Cardiac muscle cell (in vitro differentiated cells and primary cell): ENCODE data around the gene ABI3BP. TPM values are rescaled to one million over a fixed set of nuclear protein-coding genes. Genes with fewer than 3 reads are reported as not detected.

ENCODE experiments used
- DNase-seq, 2 donors: peaks; one replicate each; pipeline versions ENCODE4 v3.0.0 to v3.0.0-alpha.2; 2010 to 2017; ENCODE audit warnings: low read depth in 1 of 2, low spot score in 1 of 2
- H3K27ac ChIP-seq: fragments of 200-600 bp; sonication (generic); 2 replicates; pipeline ENCODE4 v1.5.1; 2016
- H3K27me3 ChIP-seq: fragments of 200-600 bp; sonication (generic); 2 replicates; pipeline ENCODE4 v1.6.0; 2016; ENCODE audit warnings: control low read depth
- H3K36me3 ChIP-seq: fragments of 200-600 bp; sonication (generic); 2 replicates; pipeline ENCODE4 v1.5.1; 2016; ENCODE audit warnings: control low read depth
- H3K4me1 ChIP-seq: fragments of 200-600 bp; sonication (generic); 2 replicates; pipeline ENCODE4 v1.8.1; 2017; ENCODE audit warnings: low read depth, mild to moderate bottlenecking, mixed run types
- H3K4me3 ChIP-seq: fragments of 200-600 bp; sonication (generic); 2 replicates; pipeline ENCODE4 v1.5.1; 2016; ENCODE audit warnings: mild to moderate bottlenecking
- H3K9me3 ChIP-seq: fragments of 200-600 bp; sonication (generic); 2 replicates; pipeline ENCODE4 v1.5.1; 2017; ENCODE audit warnings: low read depth, mild to moderate bottlenecking, control low read depth
- CTCF ChIP-seq: IDR thresholded peaks from 2 replicates; pipeline ENCODE4 v1.5.1; 2012; ENCODE audit warnings: low read depth, mild to moderate bottlenecking, low read length
- polyA plus RNA-seq: library from polyadenylated mRNA; unstranded; fragments of >200 nt; fragmentation: Nextera tagmentation; extraction: Ambion mirVana; gene quantifications from 2 replicates; pipeline ENCODE4 v1.2.1, GENCODE V29; 2016
- total RNA-seq: library from RNA; depleted of rRNA; stranded (reverse); fragments of >200 nt; gene quantifications from 2 replicates; pipeline ENCODE4 v1.2.3, GENCODE V29; 2016

The ABI3BP gene
- total and polyA plus RNA-seq, 2 experiments from 2014 or later, result 0.54 to 0.92 TPM

- Histone ChIP-seq H3K4me1 (no peaks in the 10 kb centered on the region), H3K36me3 (no peaks in the 10 kb centered on the region), H3K9me3 (no peaks in the 10 kb centered on the region), H3K27ac (no peak overlapping the region), H3K27me3 (no peaks in the 10 kb centered on the region), H3K4me3 (no peak overlapping the region)
- no peak for TF ChIP-seq CTCF
- DNase-seq, result no peak
Observed at GRCh38 chr3:100844063-100844936, 148.9 kb downstream of the ABI3BP start.

GRCh38 chr3:100838157-100838556 is 155.1 kb downstream of the ABI3BP start:
- Histone ChIP-seq H3K36me3 (no peaks in the 10 kb centered on the region), H3K27ac (no peak overlapping the region), H3K27me3 (no peaks in the 10 kb centered on the region), H3K9me3 (no peaks in the 10 kb centered on the region), H3K4me1 (no peaks in the 10 kb centered on the region), H3K4me3 (no peak overlapping the region)
- DNase-seq, result no peak
- no peak for TF ChIP-seq CTCF

- no peaks in the 10 kb centered on the region for H3K4me1 ChIP-seq
- H3K4me3 ChIP-seq, result no peak overlapping the region
- no peak for DNase-seq
- no peak for TF ChIP-seq CTCF
- no peak overlapping the region for H3K27ac ChIP-seq
- no peaks in the 10 kb centered on the region for H3K9me3 ChIP-seq
- no peaks in the 10 kb centered on the region for H3K36me3 ChIP-seq
- no peaks in the 10 kb centered on the region for H3K27me3 ChIP-seq
Observed at GRCh38 chr3:100836661-100837060, 156.6 kb downstream of the ABI3BP start.

GRCh38 chr3:100834332-100834731 is 158.9 kb downstream of the ABI3BP start:
- Histone ChIP-seq H3K27me3 (no peaks in the 10 kb centered on the region), H3K36me3 (no peaks in the 10 kb centered on the region), H3K4me3 (no peak overlapping the region), H3K4me1 (no peaks in the 10 kb centered on the region), H3K9me3 (no peaks in the 10 kb centered on the region), H3K27ac (no peak overlapping the region)
- DNase-seq, result no peak
- TF ChIP-seq CTCF, result no peak

GRCh38 chr3:100833483-100833882 is 159.7 kb downstream of the ABI3BP start:
- no peaks in the 10 kb centered on the region for H3K9me3 ChIP-seq
- no peak overlapping the region for H3K4me3 ChIP-seq
- no peak overlapping the region for H3K27ac ChIP-seq
- H3K27me3 ChIP-seq, result no peaks in the 10 kb centered on the region
- peak in 1 of 2 donors; percentile 2 for DNase-seq
- no peaks in the 10 kb centered on the region for H3K36me3 ChIP-seq
- no peaks in the 10 kb centered on the region for H3K4me1 ChIP-seq
- TF ChIP-seq CTCF, result no peak
